GM12878 (cell line): Measurements from ENCODE around the gene ZP2. TPM values are rescaled to one million over a fixed set of nuclear protein-coding genes. Genes with fewer than 3 reads are reported as not detected.

Experiments used
- ATAC-seq: fragments of 200-7000 bp; cut with Tn5 transposase; 3 replicates; pipeline ENCODE4 v1.9.1; 2020; ENCODE audit warnings: mild to moderate bottlenecking, moderate library complexity
- BruUV-seq: library from RNA; stranded (reverse); fragments of 400-500 nt; replicated peaks from 2 replicates; lab custom pipeline; 2021; lab: Mats Ljungman, UMichigan
- CTCF ChIA-PET: fragments of 300-600 bp; sonication (Branson Sonifier 250); formaldehyde crosslinking; extraction: SDS; loops from one replicate; lab custom pipeline; 2021; ENCODE audit warnings: inconsistent platforms; lab: Yijun Ruan, JAX
- POLR2A ChIA-PET: fragments of 350-600 bp; formaldehyde crosslinking; extraction: SDS; loops from one replicate; lab custom pipeline; 2021; ENCODE audit warnings: inconsistent platforms; lab: Charles Lee
- RAD21 ChIA-PET: fragments of 300-600 bp; sonication (Branson Sonifier 250); formaldehyde crosslinking; loops from one replicate; lab custom pipeline; 2023; ENCODE audit warnings: antibody characterized with exemption; ENCODE audit not compliant: unreplicated experiment; lab: Charles Lee
- SMC1A ChIA-PET: fragments of 300-600 bp; sonication (Branson Sonifier 250); formaldehyde crosslinking; loops from one replicate; lab custom pipeline; 2023; ENCODE audit not compliant: unreplicated experiment, uncharacterized antibody; lab: Charles Lee
- DNase-seq: peaks from one replicate; pipeline ENCODE4 v3.0.0-alpha.2; 2011; ENCODE audit warnings: low read depth, low spot score
- FAIRE-seq: peaks from 3 replicates; lab custom pipeline; 2011; peaks lifted over from hg19 to GRCh38; lab: Jason Lieb, UNC
- H2AFZ ChIP-seq: 2 replicates; pipeline ENCODE4 v1.6.0; 2011; ENCODE audit warnings: low read depth, low read length, control low read depth; ENCODE audit not compliant: control insufficient read depth
- H3K27ac ChIP-seq: 2 replicates; pipeline ENCODE4 v1.5.1; 2011; ENCODE audit warnings: control low read depth; ENCODE audit not compliant: control insufficient read depth, insufficient read depth
- H3K27me3 ChIP-seq, 2 experiments: replicated peaks in 1 of 2; 2 replicates each; pipeline versions ENCODE4 v1.6.0 to v1.6.1; 2011; ENCODE audit warnings: low read length in 1 of 2; ENCODE audit not compliant: control insufficient read depth in 2 of 2, insufficient read depth in 2 of 2
- H3K36me3 ChIP-seq, 2 experiments: 2 replicates each; pipeline ENCODE4 v1.5.1; 2011; ENCODE audit warnings: low read length in 1 of 2; ENCODE audit not compliant: control insufficient read depth in 2 of 2, insufficient read depth in 2 of 2
- H3K4me1 ChIP-seq: 2 replicates; pipeline ENCODE4 v1.6.1; 2011; ENCODE audit warnings: mild to moderate bottlenecking, low read length, moderate library complexity, mixed read lengths; ENCODE audit not compliant: control insufficient read depth, insufficient read depth
- H3K4me2 ChIP-seq: 2 replicates; pipeline ENCODE4 v1.6.0; 2011; ENCODE audit warnings: control low read depth; ENCODE audit not compliant: control insufficient read depth, insufficient read depth
- H3K4me3 ChIP-seq: fragments of 200-600 bp; sonication (generic); 2 replicates; pipeline ENCODE4 v1.5.1; 2016
- H3K79me2 ChIP-seq: 2 replicates; pipeline ENCODE4 v1.6.0; 2011; ENCODE audit warnings: low read length; ENCODE audit not compliant: control insufficient read depth, insufficient read depth
- H3K9ac ChIP-seq: 2 replicates; pipeline ENCODE4 v1.8.0; 2011; ENCODE audit warnings: low read length, control low read depth, mixed read lengths; ENCODE audit not compliant: control insufficient read depth, insufficient read depth
- H3K9me3 ChIP-seq: replicated peaks from 3 replicates; pipeline ENCODE4 v1.5.1; 2011; ENCODE audit warnings: mild to moderate bottlenecking, low read length; ENCODE audit not compliant: control insufficient read depth, insufficient read depth
- H4K20me1 ChIP-seq: 2 replicates; pipeline ENCODE4 v1.6.0; 2011; ENCODE audit not compliant: control insufficient read depth, insufficient read depth
- FOXM1 ChIP-seq: IDR thresholded peaks from 2 replicates; pipeline ENCODE4 v1.6.1; 2012; ENCODE audit warnings: low read depth, mild to moderate bottlenecking, inconsistent platforms, low read length, moderate library complexity
- MYB ChIP-seq: fragments of 150-350 bp; IDR thresholded peaks from 2 replicates; pipeline ENCODE4 v1.6.1; 2014; ENCODE audit warnings: mild to moderate bottlenecking, low read depth, low read length, borderline replicate concordance
- NFIC ChIP-seq: IDR thresholded peaks from 2 replicates; pipeline ENCODE4 v1.6.1; 2012; ENCODE audit warnings: low read depth, mild to moderate bottlenecking, inconsistent platforms, low read length, moderate library complexity
- NFYA ChIP-seq: IDR thresholded peaks from 2 replicates; pipeline ENCODE4 v1.6.1; 2011; ENCODE audit warnings: low read depth, mild to moderate bottlenecking, low read length, improper control_type of control experiment, borderline replicate concordance
- PAX5 ChIP-seq: IDR thresholded peaks from 2 replicates; pipeline ENCODE4 v1.6.1; 2011; ENCODE audit warnings: low read depth, low read length, borderline replicate concordance
- SREBF1 ChIP-seq: IDR thresholded peaks from 2 replicates; pipeline ENCODE4 v1.6.1; 2012; ENCODE audit warnings: mild to moderate bottlenecking, low read length
- TARDBP ChIP-seq: IDR thresholded peaks from 2 replicates; pipeline ENCODE4 v1.6.1; 2016; ENCODE audit warnings: borderline replicate concordance
- ZBED1 ChIP-seq: IDR thresholded peaks from 2 replicates; pipeline ENCODE4 v1.6.1; 2016; ENCODE audit warnings: borderline replicate concordance
- ZNF384 ChIP-seq: IDR thresholded peaks from 2 replicates; pipeline ENCODE4 v1.6.1; 2012; ENCODE audit warnings: low read depth, mild to moderate bottlenecking, low read length, improper control_type of control experiment, borderline replicate concordance
- WGBS: methylation state at CpG from one replicate; pipeline ENCODE4 v1.1.6; 2016; ENCODE audit warnings: low lambda C conversion rate; ENCODE audit not compliant: insufficient replicate concordance, insufficient coverage; ENCODE audit errors: missing lambda C conversion rate; 5-methylcytosine and 5-hydroxymethylcytosine counted together
- in situ Hi-C: fragments of 300-500 bp; cut with MboI; formaldehyde crosslinking; loops from 9 replicates; pipeline ENCODE4 v1.14.3; 2018; ENCODE audit warnings: mixed read lengths
- intact Hi-C: fragments of 100-400 bp; cut with micrococcal nuclease; formaldehyde crosslinking; loops from one replicate; pipeline ENCODE4 v1.14.2; 2022; ENCODE audit not compliant: unreplicated experiment
- polyA plus RNA-seq, 11 experiments: library from polyadenylated mRNA; depleted of rRNA in 4 of 11; unstranded in 6 of 11; stranded (reverse) in 5 of 11; fragments of >200 nt; fragmentation: Nextera tagmentation in 4 of 11; fragmentation: Illumina TruSeq in 1 of 11; extraction: Ambion mirVana in 4 of 11; extraction: Trizol in 1 of 11; gene quantifications; 1 replicate in 1 of 11; 2 replicates in 10 of 11; pipeline versions ENCODE4 v1.2.1 to v1.2.3, GENCODE V29; 2011 to 2016; ENCODE audit warnings: inconsistent platforms in 2 of 11, missing spikeins in 2 of 11, low read depth in 1 of 11
- total RNA-seq, 4 experiments: library from RNA; depleted of rRNA in 3 of 4; stranded (reverse); fragments of >200 nt in 3 of 4; fragmentation: Illumina TruSeq in 1 of 4; extraction: Trizol in 1 of 4; gene quantifications; 2 replicates each; pipeline versions ENCODE4 v1.2.1 to v1.2.3, GENCODE V29; 2013 to 2021
- TF ChIP-seq, protein P1 (sequence below): fragments of 450-650 bp; IDR thresholded peaks from 2 replicates; pipeline ENCODE4 v1.6.1; 2017; ENCODE audit warnings: mild to moderate bottlenecking, low read depth, inconsistent platforms; ENCODE audit not compliant: poor library complexity, severe bottlenecking
- TF ChIP-seq, protein P2 (sequence below): fragments of 450-650 bp; IDR thresholded peaks from 2 replicates; pipeline ENCODE4 v1.6.1; 2016; ENCODE audit warnings: mild to moderate bottlenecking, moderate library complexity, borderline replicate concordance

Gene ZP2
- total and polyA plus RNA-seq, 10 of the 15 experiments (the other 5 are each of a cell fraction or from before 2014, with no cell fraction given) = 0.11 to 0.33 (median 0.16) TPM; not detected in 1

DNA sequence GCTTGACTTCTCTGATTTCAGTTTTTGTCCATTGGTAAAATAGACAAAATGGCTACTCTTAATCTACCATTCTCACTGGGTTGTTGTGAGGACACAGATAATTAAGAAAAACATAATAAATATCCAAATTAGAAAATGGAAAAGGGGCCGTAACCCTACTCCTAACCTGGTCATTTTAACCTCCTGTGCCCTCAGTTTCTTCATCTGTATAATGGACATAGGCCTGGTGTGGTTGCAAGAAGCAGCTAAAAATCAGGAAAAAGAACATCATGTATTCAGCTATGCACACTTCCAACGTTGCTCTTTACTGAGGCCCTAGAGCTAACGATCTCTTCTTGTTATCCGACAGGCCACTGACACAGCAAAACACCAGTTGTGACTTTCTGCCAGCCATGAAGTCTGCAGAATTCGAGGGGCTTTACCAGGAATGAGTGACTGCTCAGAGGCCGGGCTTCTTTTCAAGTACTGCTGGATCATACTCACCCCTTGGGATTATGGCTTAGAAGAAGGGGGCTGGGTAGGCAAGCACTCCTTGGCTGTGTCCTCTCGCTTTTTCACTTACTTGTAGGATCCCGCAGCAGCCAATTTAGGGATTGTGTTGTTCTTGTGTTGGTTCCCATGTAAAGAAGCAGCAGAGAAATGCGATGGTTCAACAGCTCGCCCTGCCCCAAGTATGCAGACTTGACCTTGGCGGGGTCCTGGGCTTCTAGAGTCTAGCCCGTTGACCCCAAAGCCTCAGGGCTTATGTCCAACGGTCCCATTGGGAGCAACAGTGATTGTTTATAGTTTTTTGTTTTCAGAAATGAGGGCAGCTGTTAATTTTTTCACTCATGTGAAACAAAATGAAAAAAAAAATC lies 32.0 kb downstream of the ZP2 start:
- in situ Hi-C loops (no loop called here), intact Hi-C loops (no loop called here)
- Histone ChIP-seq H3K9me3 (peaks cover 2% of the 10 kb centered on the region; the same call in 1 of the 3 replicates), H4K20me1 (no peaks in the 10 kb centered on the region), H3K9ac (no peak overlapping the region), H3K36me3 (peaks cover 8 to 15% of the 10 kb centered on the region in 2 experiments; a peak in 3 of 4 replicates), H3K27ac (no peak overlapping the region), H2AFZ (no peak overlapping the region), H3K4me1 (no peaks in the 10 kb centered on the region), H3K79me2 (no peaks in the 10 kb centered on the region), H3K4me3 (no peak overlapping the region), H3K27me3 (no peaks in the 10 kb centered on the region), H3K4me2 (no peak overlapping the region)
- CTCF ChIA-PET = interaction anchor here (1.0 kb wide), 1 partner anchor 17 kb away, joined by 5 read pairs; no protein-coding TSS in a partner anchor
- POLR2A ChIA-PET = interaction anchor here (0.6 kb wide), 1 partner anchor 115 kb away, joined by 4 read pairs; no protein-coding TSS in a partner anchor
- WGBS = 89% methylated on average over 13 of the region's 13 CpGs
- no TSS peak for BruUV-seq
- no peak for DNase-seq
- RAD21 ChIA-PET = interaction anchor here (0.5 kb wide), 1 partner anchor 125 kb away, joined by 4 read pairs; no protein-coding TSS in a partner anchor
- SMC1A ChIA-PET = interaction anchor here (3.7 kb wide), 1 partner anchor 19 kb away, joined by 24 read pairs; the partner anchor contains the start of gene LDAF1
- no peak for ATAC-seq
- no peak for FAIRE-seq
- TF ChIP-seq NFIC (no peak), FOXM1 (no peak), ZNF384 (no peak), NFYA (no peak), ZBED1 (no peak), TARDBP (no peak), SREBF1 (no peak), PAX5 (no peak), MYB (no peak)
- TF ChIP-seq, protein P1, sequence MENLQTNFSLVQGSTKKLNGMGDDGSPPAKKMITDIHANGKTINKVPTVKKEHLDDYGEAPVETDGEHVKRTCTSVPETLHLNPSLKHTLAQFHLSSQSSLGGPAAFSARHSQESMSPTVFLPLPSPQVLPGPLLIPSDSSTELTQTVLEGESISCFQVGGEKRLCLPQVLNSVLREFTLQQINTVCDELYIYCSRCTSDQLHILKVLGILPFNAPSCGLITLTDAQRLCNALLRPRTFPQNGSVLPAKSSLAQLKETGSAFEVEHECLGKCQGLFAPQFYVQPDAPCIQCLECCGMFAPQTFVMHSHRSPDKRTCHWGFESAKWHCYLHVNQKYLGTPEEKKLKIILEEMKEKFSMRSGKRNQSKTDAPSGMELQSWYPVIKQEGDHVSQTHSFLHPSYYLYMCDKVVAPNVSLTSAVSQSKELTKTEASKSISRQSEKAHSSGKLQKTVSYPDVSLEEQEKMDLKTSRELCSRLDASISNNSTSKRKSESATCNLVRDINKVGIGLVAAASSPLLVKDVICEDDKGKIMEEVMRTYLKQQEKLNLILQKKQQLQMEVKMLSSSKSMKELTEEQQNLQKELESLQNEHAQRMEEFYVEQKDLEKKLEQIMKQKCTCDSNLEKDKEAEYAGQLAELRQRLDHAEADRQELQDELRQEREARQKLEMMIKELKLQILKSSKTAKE = no peak
- TF ChIP-seq, protein P2, sequence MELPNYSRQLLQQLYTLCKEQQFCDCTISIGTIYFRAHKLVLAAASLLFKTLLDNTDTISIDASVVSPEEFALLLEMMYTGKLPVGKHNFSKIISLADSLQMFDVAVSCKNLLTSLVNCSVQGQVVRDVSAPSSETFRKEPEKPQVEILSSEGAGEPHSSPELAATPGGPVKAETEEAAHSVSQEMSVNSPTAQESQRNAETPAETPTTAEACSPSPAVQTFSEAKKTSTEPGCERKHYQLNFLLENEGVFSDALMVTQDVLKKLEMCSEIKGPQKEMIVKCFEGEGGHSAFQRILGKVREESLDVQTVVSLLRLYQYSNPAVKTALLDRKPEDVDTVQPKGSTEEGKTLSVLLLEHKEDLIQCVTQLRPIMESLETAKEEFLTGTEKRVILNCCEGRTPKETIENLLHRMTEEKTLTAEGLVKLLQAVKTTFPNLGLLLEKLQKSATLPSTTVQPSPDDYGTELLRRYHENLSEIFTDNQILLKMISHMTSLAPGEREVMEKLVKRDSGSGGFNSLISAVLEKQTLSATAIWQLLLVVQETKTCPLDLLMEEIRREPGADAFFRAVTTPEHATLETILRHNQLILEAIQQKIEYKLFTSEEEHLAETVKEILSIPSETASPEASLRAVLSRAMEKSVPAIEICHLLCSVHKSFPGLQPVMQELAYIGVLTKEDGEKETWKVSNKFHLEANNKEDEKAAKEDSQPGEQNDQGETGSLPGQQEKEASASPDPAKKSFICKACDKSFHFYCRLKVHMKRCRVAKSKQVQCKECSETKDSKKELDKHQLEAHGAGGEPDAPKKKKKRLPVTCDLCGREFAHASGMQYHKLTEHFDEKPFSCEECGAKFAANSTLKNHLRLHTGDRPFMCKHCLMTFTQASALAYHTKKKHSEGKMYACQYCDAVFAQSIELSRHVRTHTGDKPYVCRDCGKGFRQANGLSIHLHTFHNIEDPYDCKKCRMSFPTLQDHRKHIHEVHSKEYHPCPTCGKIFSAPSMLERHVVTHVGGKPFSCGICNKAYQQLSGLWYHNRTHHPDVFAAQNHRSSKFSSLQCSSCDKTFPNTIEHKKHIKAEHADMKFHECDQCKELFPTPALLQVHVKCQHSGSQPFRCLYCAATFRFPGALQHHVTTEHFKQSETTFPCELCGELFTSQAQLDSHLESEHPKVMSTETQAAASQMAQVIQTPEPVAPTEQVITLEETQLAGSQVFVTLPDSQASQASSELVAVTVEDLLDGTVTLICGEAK = no peak
